Activated naive CD8-positive, alpha-beta T cell treated with anti-CD3 and anti-CD28 coated beads, Interleukin-2, amount 50 U/mL, for 24 hours (primary cell): ENCODE measurements around the gene VWF.
A peak's percentile ranks its signal among the peaks of the same experiment; 100 is the strongest.
"Not testable (repeated sequence)": the region's sequence is repeated elsewhere in the genome, so short reads cannot be mapped to it uniquely, and the experiment has no call there.

Experiments used
- ATAC-seq: fragments of 150-1000 bp; cut with Tn5 transposase; one replicate; pipeline ENCODE4 v1.10.0; 2021
- DNase-seq: peaks from one replicate; pipeline ENCODE4 v3.0.0; 2021
- H3K27ac Mint-ChIP-seq: one replicate; pipeline ENCODE4 v1.8.0; 2021; ENCODE audit warnings: mild to moderate bottlenecking, mixed read lengths
- H3K27me3 Mint-ChIP-seq: one replicate; pipeline ENCODE4 v1.8.0; 2021; ENCODE audit warnings: mixed read lengths
- H3K36me3 Mint-ChIP-seq: one replicate; pipeline ENCODE4 v1.8.0; 2021; ENCODE audit warnings: low read depth, mixed read lengths
- H3K4me1 Mint-ChIP-seq: one replicate; pipeline ENCODE4 v1.8.0; 2021; ENCODE audit warnings: mixed read lengths
- H3K4me3 Mint-ChIP-seq: one replicate; pipeline ENCODE4 v1.8.0; 2021; ENCODE audit warnings: mild to moderate bottlenecking, moderate library complexity, mixed read lengths
- H3K9me3 Mint-ChIP-seq: one replicate; pipeline ENCODE4 v1.8.0; 2021; ENCODE audit warnings: mixed read lengths

Gene VWF

DNA sequence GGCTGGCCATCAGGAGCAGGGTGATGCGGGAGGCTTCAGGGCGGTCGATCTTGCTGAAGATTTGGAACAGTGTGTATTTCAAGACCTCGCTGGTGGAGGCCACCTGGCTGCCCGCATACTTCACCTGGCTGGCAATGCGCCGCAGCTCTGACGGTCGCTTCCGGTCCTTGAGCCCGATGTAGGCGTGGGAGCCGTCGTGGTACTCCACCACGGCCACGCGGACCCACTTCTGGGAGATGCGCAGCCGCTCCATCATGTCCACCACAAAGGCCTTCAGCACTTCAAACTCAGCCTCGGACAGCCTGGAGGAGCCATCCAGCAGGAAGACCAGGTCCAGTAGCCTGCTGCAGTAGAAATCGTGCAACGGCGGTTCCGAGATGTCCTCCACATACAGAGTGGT lies 105.2 kb downstream of the VWF start:
- not testable (repeated sequence) for H3K9me3 Mint-ChIP-seq, H3K36me3 Mint-ChIP-seq, H3K4me1 Mint-ChIP-seq, H3K27ac Mint-ChIP-seq, DNase-seq, H3K27me3 Mint-ChIP-seq, H3K4me3 Mint-ChIP-seq, ATAC-seq

DNA sequence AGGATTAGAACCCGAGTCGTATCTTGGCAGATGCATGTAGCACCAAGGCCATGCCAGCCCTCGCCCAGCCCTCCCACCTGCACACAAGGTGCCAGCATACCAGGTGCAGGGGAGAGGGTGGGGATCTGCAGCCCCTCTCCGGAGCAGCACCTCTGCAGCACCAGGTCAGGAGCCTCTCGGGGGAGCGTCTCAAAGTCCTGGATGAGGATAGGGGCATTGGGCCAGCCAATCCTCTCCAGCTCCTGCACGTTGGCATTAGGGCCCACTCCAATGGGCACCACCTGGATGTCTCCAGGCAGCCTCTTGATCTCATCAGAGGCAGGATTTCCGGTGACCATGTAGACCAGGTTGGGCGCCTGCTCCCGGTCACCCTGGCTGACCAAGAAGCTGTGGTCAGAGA lies 106.2 kb downstream of the VWF start:
- Mint-ChIP-seq H3K4me3 (no peak overlapping the region), H3K27ac (no peak overlapping the region), H3K36me3 (no peaks in the 10 kb centered on the region), H3K9me3 (no peaks in the 10 kb centered on the region), H3K27me3 (peaks cover 10% of the 10 kb centered on the region), H3K4me1 (no peaks in the 10 kb centered on the region)
- DNase-seq (no peak), ATAC-seq (peak; percentile 33)

DNA sequence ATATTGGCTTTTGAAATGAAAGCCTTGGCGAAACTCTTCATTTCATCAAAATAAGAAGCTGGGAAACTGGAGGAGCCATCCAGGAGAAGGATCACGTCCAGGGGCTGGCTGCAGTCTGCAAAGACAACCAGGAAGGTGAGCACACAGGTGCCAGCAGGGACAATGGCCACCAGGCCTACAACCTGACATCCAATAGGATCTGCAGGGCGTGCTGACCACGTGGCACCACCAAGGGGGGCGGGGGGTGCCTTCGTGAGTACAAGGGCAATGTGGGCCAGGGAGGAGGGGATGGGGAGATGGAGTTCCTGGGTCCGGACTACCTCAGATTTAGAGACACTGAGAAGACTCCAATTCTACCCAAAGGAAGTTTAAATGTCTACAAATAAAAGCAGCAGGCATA lies 107.7 kb downstream of the VWF start:
- no peaks in the 10 kb centered on the region for H3K36me3 Mint-ChIP-seq
- no peaks in the 10 kb centered on the region for H3K4me1 Mint-ChIP-seq
- H3K4me3 Mint-ChIP-seq: no peak overlapping the region
- ATAC-seq (no peak), DNase-seq (no peak)
- H3K27me3 Mint-ChIP-seq: peaks cover 6% of the 10 kb centered on the region
- no peaks in the 10 kb centered on the region for H3K9me3 Mint-ChIP-seq
- no peak overlapping the region for H3K27ac Mint-ChIP-seq

DNA sequence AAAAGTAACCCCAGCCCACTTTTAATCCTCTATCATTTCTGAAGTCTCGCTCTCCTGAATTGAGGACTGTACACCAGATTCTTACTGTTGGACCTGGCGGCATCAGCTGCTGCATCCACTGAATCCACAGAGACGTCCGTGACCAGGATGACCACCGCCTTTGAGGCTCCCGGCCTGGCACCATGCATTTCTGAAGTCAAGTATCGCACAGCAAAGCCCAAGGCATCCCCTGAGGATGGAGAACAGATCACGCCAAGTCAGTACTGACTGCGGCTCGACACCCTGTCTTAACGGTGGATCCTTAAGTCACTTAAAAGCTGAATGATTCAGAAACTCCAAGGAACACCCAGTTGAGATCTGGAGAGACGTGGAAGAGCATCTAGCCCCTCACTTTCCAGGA lies 108.5 kb downstream of the VWF start:
- not testable (repeated sequence) for ATAC-seq, H3K4me3 Mint-ChIP-seq

DNA sequence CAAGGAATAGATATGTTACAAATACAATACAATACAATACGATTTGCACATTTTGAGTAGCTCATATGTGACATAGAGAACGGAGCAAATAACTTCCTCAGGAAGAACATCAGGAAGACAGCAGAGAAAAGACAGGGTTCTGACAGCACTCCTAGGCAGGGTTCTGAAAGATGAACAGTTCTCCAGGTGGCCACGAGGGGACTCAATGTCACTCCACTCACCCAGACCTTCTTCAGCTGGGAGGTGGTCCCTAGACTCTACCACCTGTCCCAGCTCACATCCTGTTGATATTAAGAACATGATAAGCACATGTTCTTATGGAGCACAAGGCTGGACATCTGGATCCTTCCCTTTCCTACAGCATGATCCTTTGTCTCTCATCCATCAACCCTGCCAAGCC lies 109.2 kb downstream of the VWF start:
- ATAC-seq, H3K27ac Mint-ChIP-seq, H3K4me3 Mint-ChIP-seq, DNase-seq, H3K36me3 Mint-ChIP-seq, H3K27me3 Mint-ChIP-seq, H3K9me3 Mint-ChIP-seq, H3K4me1 Mint-ChIP-seq: not testable (repeated sequence)

More for the DNA sequence above, 108.5 kb downstream of the VWF start:
- not testable (repeated sequence) for H3K36me3 Mint-ChIP-seq, H3K27ac Mint-ChIP-seq, H3K9me3 Mint-ChIP-seq, H3K4me1 Mint-ChIP-seq, DNase-seq, H3K27me3 Mint-ChIP-seq

DNA sequence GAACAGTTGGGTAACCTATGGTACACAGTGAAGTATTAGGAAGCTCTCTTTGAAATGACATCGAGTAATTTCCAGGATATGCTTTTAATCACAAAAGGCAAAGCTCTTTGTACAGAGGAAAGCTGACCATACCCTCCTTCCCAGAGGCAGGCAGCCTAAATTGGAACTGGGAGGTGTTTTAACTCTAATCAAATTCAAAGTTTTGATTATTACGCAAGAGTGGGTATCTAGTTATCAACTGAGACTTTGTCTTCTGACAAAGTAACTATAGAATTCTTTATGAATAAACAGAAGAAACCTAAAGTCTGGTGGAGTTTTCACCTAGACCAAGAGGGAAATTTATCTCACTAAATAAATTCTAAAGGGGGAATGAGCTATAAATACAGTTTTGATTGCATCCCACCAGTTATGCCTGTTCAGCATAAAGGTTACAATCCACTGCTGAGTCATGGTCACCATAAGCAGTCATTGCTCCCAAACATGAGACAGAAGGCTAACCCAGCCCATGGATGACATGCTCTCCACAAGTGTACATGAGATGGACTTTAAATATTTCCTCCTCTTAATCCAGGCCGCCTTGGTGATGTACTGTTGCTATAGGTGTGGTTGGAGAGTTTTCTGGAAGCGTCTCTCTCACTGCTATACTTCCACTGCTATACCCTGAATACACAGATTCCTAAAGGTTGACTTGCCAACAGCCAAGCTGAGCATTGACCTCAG lies 113.7 kb downstream of the VWF start:
- H3K27me3 Mint-ChIP-seq: peaks cover 10% of the 10 kb centered on the region
- not testable (repeated sequence) for H3K4me3 Mint-ChIP-seq, H3K27ac Mint-ChIP-seq, H3K9me3 Mint-ChIP-seq, H3K36me3 Mint-ChIP-seq, ATAC-seq, DNase-seq, H3K4me1 Mint-ChIP-seq

DNA sequence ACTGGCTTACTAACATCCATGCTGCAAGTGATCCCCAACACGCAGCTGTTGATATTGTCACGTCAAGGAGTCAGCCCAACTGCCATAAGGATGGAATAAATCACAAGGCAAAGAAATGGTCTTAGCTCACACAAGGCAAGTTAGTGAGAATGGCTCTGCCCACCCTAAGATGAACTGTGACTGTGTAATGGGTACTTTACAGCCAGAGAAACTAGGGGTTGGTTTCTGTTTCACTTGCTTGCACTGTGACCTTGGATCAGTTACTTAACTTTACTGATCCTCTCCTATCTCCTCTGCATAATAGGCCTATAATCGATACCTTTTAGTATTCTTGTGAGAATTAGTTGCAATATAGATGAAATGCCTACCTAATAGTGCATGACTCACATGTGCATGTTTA lies 127.2 kb downstream of the VWF start:
- H3K27me3 Mint-ChIP-seq: peaks cover 17% of the 10 kb centered on the region
- DNase-seq: no peak
- no peaks in the 10 kb centered on the region for H3K9me3 Mint-ChIP-seq
- no peak overlapping the region for H3K4me3 Mint-ChIP-seq
- no peak overlapping the region for H3K27ac Mint-ChIP-seq
- H3K36me3 Mint-ChIP-seq: no peaks in the 10 kb centered on the region
- no peak for ATAC-seq
- H3K4me1 Mint-ChIP-seq: no peaks in the 10 kb centered on the region

DNA sequence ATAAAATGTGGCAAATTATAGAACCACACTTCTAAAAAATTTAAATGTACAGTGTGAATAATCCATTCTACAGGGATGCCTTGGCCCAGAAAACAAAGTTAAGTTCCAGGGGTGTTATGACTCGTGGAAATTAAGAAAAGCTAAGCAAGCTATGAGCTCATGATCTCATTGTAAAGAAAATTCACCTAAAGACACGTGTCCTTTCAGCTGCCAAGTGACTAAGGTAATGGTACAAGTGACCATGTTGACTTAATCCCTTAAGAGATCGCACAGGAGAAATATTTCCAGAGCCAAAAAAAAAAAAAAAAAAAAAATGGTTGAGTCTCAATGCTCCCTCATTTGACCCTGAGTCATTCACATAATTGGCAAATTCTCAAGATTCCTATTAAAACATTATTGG lies 128.0 kb downstream of the VWF start:
- Mint-ChIP-seq H3K36me3 (no peaks in the 10 kb centered on the region), H3K4me1 (no peaks in the 10 kb centered on the region), H3K9me3 (no peaks in the 10 kb centered on the region), H3K27me3 (peaks cover 16% of the 10 kb centered on the region), H3K27ac (no peak overlapping the region), H3K4me3 (no peak overlapping the region)
- ATAC-seq: no peak
- DNase-seq: no peak

DNA sequence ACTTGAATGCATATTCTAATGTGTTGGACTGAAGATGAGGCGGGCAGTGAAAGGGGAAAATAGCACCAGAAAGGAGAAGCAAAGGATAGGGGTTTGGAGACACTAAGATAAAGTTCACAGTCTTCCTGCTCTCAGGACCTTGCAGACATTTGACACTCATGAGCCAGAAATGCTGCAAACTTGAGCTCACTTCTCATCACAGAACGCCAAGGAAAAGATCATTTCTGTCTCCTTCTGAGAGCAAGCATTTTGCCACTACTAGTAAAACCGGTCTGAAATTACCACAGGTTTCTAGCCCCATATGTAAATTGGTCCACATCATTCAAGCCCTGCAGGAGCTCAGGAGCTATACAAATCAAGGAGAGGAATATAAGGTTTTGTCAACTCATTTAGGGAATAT lies 134.8 kb downstream of the VWF start:
- ATAC-seq: no peak
- no peaks in the 10 kb centered on the region for H3K36me3 Mint-ChIP-seq

DNA sequence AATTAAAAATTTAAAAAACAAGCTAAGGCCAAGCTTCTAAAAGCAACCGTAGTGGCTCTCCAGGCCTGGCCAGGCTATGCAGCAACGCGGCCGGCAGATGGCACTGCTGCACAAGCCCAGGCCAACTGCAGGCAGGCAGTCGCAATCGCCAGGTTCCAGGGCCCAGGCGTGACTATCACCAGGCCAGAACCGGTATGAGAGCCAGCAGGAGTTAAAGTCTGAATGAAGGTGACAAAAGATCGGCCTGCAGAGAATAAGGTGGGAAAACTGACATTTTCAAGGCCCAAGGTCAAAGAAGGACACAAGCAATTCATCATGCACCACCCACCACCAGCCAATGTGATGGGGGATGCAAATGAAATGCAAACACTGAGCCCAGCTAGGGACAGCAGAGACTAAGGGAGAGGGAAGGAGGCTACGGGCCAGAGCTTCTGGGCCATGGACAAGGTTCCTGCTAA lies 135.8 kb downstream of the VWF start:
- H3K27ac Mint-ChIP-seq: no peak overlapping the region
- no peaks in the 10 kb centered on the region for H3K36me3 Mint-ChIP-seq
- no peaks in the 10 kb centered on the region for H3K27me3 Mint-ChIP-seq
- no peaks in the 10 kb centered on the region for H3K9me3 Mint-ChIP-seq
- DNase-seq (peak; percentile 79), ATAC-seq (peak; percentile 78)
- H3K4me1 Mint-ChIP-seq: no peaks in the 10 kb centered on the region
- no peak overlapping the region for H3K4me3 Mint-ChIP-seq

More for the DNA sequence above, 134.8 kb downstream of the VWF start:
- Mint-ChIP-seq H3K27me3 (peaks cover 1% of the 10 kb centered on the region), H3K4me3 (no peak overlapping the region), H3K27ac (no peak overlapping the region), H3K4me1 (no peaks in the 10 kb centered on the region), H3K9me3 (no peaks in the 10 kb centered on the region)
- DNase-seq: no peak

DNA sequence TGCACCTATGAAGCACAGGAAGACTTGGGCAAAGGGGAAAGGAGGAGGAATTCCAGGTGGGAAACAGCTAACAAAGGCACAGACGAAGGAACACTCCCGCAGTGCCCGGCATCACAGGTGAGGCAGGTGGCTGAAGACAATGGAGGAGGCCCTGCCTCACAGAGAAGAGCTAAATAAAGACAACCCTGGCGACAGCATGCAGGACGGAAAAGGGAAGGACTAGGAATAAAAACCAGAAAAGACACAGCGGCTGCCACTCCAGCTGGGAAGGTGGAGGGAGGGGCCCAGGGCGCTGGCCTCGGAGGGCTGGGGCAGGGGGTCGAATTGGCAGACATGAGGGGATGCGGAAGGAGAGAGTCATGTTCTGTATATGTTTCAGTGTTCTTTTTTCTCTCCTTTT lies 136.4 kb downstream of the VWF start:
- DNase-seq (no peak), ATAC-seq (no peak)
- Mint-ChIP-seq H3K9me3 (no peaks in the 10 kb centered on the region), H3K4me3 (no peak overlapping the region), H3K27ac (no peak overlapping the region), H3K36me3 (no peaks in the 10 kb centered on the region), H3K27me3 (no peaks in the 10 kb centered on the region), H3K4me1 (no peaks in the 10 kb centered on the region)

DNA sequence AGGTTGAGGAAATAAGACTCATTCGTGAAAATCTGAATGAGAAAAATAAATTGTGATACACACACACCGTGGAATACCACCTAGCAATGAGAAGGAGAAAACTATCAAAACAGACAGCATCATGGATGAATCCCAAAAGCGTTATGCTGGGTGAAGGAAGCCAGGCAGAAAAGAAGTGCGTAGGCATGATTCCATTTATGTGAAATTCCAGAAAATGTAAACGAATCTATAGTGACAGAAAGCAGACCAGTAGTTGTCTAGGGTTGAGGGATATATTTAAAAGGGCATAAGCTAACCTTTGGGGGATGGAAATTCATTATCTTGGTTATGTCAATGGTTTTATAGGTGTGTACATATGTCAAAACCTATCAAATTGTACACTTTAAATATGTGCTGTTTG lies 136.9 kb downstream of the VWF start:
- H3K27me3 Mint-ChIP-seq: no peaks in the 10 kb centered on the region
- H3K9me3 Mint-ChIP-seq: no peaks in the 10 kb centered on the region
- no peaks in the 10 kb centered on the region for H3K4me1 Mint-ChIP-seq
- H3K27ac Mint-ChIP-seq: no peak overlapping the region
- H3K4me3 Mint-ChIP-seq: no peak overlapping the region
- H3K36me3 Mint-ChIP-seq: no peaks in the 10 kb centered on the region
- DNase-seq: no peak
- ATAC-seq: no peak

DNA sequence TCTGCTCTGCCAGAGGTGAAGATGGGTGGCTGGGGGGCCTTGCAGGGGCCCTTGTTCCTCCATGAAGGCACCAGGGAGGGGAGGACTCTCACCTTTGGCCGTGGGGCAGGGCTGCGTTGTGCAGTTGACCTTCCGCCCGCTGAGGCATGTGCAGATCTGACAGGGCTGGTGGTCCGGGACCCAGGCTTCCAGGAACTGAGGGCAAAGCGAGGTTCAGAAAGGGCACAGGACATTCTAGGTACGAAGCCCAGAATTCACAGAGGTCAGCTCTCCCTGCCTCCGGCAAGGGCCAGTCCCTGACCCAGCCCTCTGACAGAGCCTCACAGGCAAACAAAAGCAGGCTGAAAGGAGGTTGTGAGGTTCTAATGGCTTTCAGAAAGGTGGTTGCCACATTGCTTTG lies 139.0 kb downstream of the VWF start:
- DNase-seq (no peak), ATAC-seq (no peak)
- Mint-ChIP-seq H3K27ac (no peak overlapping the region), H3K4me3 (no peak overlapping the region), H3K9me3 (no peaks in the 10 kb centered on the region), H3K27me3 (peaks cover 2% of the 10 kb centered on the region), H3K4me1 (no peaks in the 10 kb centered on the region), H3K36me3 (no peaks in the 10 kb centered on the region)

DNA sequence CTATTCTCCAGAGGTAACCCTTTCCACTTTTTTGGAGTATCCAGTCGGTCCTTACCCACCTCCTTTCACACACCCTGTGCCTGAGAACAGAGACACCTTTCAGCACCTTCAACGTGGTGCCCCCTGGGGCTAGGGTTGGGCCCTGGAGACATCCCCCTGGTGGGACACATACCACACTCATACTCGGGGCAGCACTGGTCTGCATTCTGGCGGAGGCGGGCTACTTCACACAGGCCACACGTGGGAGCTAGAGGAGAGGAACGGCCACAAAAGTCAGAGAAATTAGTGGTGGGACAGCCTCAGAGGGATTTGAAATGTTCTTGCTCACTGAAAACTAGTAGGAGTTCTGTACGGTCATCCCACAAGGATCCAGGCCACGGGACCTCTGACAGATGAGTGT lies 139.6 kb downstream of the VWF start:
- no peaks in the 10 kb centered on the region for H3K36me3 Mint-ChIP-seq
- DNase-seq (no peak), ATAC-seq (no peak)
- no peak overlapping the region for H3K4me3 Mint-ChIP-seq
- H3K9me3 Mint-ChIP-seq: no peaks in the 10 kb centered on the region
- peaks cover 2% of the 10 kb centered on the region for H3K27me3 Mint-ChIP-seq
- no peak overlapping the region for H3K27ac Mint-ChIP-seq
- no peaks in the 10 kb centered on the region for H3K4me1 Mint-ChIP-seq

DNA sequence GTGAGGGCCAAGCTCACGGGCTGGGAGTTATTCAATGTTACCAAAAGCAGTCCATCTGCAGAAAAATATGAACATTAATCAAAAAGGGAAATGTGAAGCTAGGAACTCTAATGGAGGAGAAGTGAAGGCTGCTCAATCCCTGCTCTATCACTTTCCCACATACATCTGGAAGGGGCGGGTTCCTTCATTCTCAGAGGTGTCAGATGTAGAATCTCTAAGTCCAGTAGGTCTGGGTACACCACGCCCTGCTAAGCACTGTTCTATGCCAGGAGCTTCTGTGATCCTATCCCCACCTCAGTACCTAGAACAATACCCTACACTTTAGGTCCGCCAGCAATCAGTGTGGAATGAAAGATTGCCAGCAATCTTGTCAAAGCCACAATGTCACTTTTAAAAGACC lies 142.4 kb downstream of the VWF start:
- Mint-ChIP-seq H3K27me3 (peaks cover 2% of the 10 kb centered on the region), H3K27ac (no peak overlapping the region), H3K4me1 (no peaks in the 10 kb centered on the region), H3K9me3 (no peaks in the 10 kb centered on the region), H3K4me3 (no peak overlapping the region), H3K36me3 (no peaks in the 10 kb centered on the region)
- no peak for DNase-seq
- ATAC-seq: no peak

DNA sequence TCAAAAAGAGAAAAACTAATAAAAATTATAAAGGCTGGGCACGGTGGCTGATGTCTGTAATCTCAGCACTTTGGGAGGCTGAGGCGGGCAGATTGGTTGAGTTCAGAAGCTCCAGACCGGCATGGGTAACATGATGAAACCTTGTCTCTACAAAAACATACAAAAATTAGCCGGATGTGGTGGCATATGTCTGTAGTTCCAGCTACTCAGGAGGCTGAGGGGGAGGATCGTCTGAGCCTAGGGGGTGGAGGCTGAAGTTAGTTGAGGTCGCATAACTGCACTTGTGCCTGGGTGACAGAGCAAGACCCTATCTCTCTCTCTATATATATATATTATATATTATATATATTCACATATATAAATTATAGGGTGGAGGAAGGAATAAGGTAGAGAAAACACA lies 146.9 kb downstream of the VWF start:
- ATAC-seq (no peak), DNase-seq (no peak)
- Mint-ChIP-seq H3K36me3 (no peaks in the 10 kb centered on the region), H3K4me3 (no peak overlapping the region), H3K9me3 (no peaks in the 10 kb centered on the region), H3K27ac (no peak overlapping the region), H3K4me1 (no peaks in the 10 kb centered on the region), H3K27me3 (peaks cover 5% of the 10 kb centered on the region)
